HepG2 (cell line): ENCODE data around the gene ITPR1. TPM values are rescaled to one million over a fixed set of nuclear protein-coding genes. Genes with fewer than 3 reads are reported as not detected.

ENCODE experiments used
- ARID4A ChIP-seq: sonication (generic); formaldehyde crosslinking; IDR thresholded peaks from 2 replicates; pipeline ENCODE4 v1.5.0; 2020; ENCODE audit warnings: mild to moderate bottlenecking, missing genetic modification reagents, borderline replicate concordance
- HMGXB3 ChIP-seq: sonication (generic); formaldehyde crosslinking; IDR thresholded peaks from 2 replicates; pipeline ENCODE4 v1.4.0; 2020; ENCODE audit warnings: missing genetic modification reagents, borderline replicate concordance
- ZHX1 ChIP-seq: sonication (generic); formaldehyde crosslinking; IDR thresholded peaks from 2 replicates; pipeline ENCODE4 v1.8.1; 2022; ENCODE audit warnings: low read depth, mild to moderate bottlenecking, missing genetic modification reagents
- ZNF512 ChIP-seq: sonication (generic); formaldehyde crosslinking; IDR thresholded peaks from 2 replicates; pipeline ENCODE4 v1.4.0; 2020; ENCODE audit warnings: mild to moderate bottlenecking, missing genetic modification reagents
- ZNF609 ChIP-seq: sonication (generic); formaldehyde crosslinking; IDR thresholded peaks from 2 replicates; pipeline ENCODE4 v1.4.0; 2020; ENCODE audit warnings: mild to moderate bottlenecking, missing genetic modification reagents, borderline replicate concordance
- ZNF761 ChIP-seq: sonication (generic); formaldehyde crosslinking; conservative IDR thresholded peaks from 2 replicates; pipeline ENCODE4 v1.4.0; 2020; ENCODE audit warnings: mild to moderate bottlenecking, missing genetic modification reagents
- polyA plus RNA-seq, 8 experiments: library from polyadenylated mRNA; depleted of rRNA in 3 of 8; stranded (reverse) in 7 of 8; unstranded in 1 of 8; fragments of >200 nt; fragmentation: Illumina TruSeq in 4 of 8; extraction: Trizol in 4 of 8; gene quantifications; 2 replicates each; pipeline versions ENCODE4 v1.2.1 to v1.2.3, GENCODE V29; 2011 to 2016; ENCODE audit warnings: low read depth in 4 of 8, missing spikeins in 1 of 8, mixed read lengths in 1 of 8; ENCODE audit not compliant: insufficient read depth in 1 of 8
- total RNA-seq, 5 experiments: library from RNA; depleted of rRNA; stranded (reverse); fragments of >200 nt; fragmentation: Illumina TruSeq; extraction: Trizol; gene quantifications; 2 replicates each; pipeline ENCODE4 v1.2.3, GENCODE V29; 2016; ENCODE audit warnings: low read depth in 1 of 5

ITPR1 gene
- total and polyA plus RNA-seq, 2 of the 13 experiments (the other 11 are each of a cell fraction or from before 2014, with no cell fraction given), result 10.0 to 11.4 TPM

DNA sequence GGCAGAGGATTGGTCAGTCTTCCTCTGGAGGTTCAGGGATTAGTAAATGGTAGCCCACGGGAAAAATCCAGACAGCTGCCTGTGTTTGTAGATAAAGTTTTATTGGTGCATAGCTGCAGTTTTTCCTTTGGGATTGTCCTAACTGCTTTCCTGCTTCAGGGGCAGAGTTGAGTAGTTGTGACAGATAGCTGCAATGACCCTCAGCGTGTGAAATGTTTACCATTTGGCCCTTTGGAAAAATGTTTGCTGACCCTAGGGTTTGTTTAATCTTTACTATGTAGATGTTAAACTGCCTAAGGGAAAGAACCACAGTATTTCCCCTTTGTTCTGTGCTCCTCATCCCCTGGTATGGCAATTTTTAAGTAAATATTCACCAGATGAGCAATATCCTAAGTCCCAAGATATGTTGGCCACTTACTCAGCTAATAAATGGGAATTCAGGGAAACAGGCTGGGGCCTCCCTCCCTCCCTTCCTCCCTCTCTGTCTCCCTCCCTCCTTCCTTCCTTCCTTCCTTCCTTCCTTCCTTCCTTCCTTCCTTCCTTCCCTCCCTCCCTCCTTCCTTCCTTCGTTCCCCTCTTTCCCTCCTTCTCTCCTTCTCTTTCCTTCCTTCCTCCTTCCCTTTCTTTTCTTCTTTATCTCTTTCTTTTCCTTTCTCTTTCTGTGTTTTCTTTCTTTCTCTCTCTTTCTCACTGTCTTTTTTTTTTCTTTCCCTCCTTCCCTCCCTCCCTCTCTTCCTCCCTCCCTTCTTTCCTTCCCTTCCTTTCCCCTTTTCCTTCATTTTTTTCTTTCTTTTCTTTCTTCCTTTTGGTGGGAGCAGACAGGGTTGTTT, 251.5 kb downstream of the ITPR1 start (continued):
- TF ChIP-seq ARID4A (CRISPR knock-in tag), result peak; percentile 38; the same call in 1 of the 2 replicates
- 0 out of 2 replicates have a peak, but pooled peaks have one; percentile 20 for TF ChIP-seq ZNF761 (CRISPR knock-in tag)
- TF ChIP-seq ZNF609 (CRISPR knock-in tag), result peak; percentile 90
- 0 out of 2 replicates have a peak, but pooled peaks have one; percentile 25 for TF ChIP-seq HMGXB3 (CRISPR knock-in tag)
- TF ChIP-seq ZHX1, result 0 out of 2 replicates have a peak, but pooled peaks have one; percentile 45
- TF ChIP-seq ZNF512 (CRISPR knock-in tag), result peak; percentile 99
